Occipital lobe (tissue), 2 donors: ENCODE data around the gene TMC1. TPM values are rescaled to one million over a fixed set of nuclear protein-coding genes. Genes with fewer than 3 reads are reported as not detected.
"Not testable (repeated sequence)": the region's sequence is repeated elsewhere in the genome, so short reads cannot be mapped to it uniquely, and the experiment has no call there.

ENCODE experiments used
- DNase-seq: peaks from one replicate; lab custom pipeline; 2025; lab: John Stamatoyannopoulos, UW
- total RNA-seq: library from RNA; depleted of rRNA; stranded (reverse); fragments of >200 nt; gene quantifications from one replicate; pipeline ENCODE4 v1.2.3, GENCODE V29; 2014

TMC1 gene
- 0.78 TPM for total RNA-seq

GRCh38 chr9:72521416-72521815, at the start of gene TMC1:
TSS of gene TMC1 (plus strand) at chr9:72521608. CDS start at chr9:72648649, 127,041 bp downstream.
- DNase-seq: not testable (repeated sequence)

- no peak for DNase-seq
These were observed 47.7 kb upstream of the TMC1 start for GRCh38 chr9:72473474-72474261.

- DNase-seq: no peak
These were observed 46.7 kb upstream of the TMC1 start for GRCh38 chr9:72474676-72475075.

GRCh38 chr9:72476100-72476499, 45.3 kb upstream of the TMC1 start:
- no peak for DNase-seq

GRCh38 chr9:72476617-72477437, 44.6 kb upstream of the TMC1 start:
- DNase-seq: no peak

GRCh38 chr9:72477930-72478518, 43.4 kb upstream of the TMC1 start:
- DNase-seq: no peak

- DNase-seq: no peak
These were observed 42.4 kb upstream of the TMC1 start for GRCh38 chr9:72478966-72479365.

GRCh38 chr9:72480261-72480660, 41.1 kb upstream of the TMC1 start:
- not testable (repeated sequence) for DNase-seq

- no peak for DNase-seq
These were observed 40.5 kb upstream of the TMC1 start for GRCh38 chr9:72480921-72481320.

GRCh38 chr9:72485821-72486593, 35.4 kb upstream of the TMC1 start:
- DNase-seq: no peak

GRCh38 chr9:72486594-72486955, 34.8 kb upstream of the TMC1 start:
- no peak for DNase-seq

GRCh38 chr9:72487665-72488064, 33.7 kb upstream of the TMC1 start:
- not testable (repeated sequence) for DNase-seq

- no peak for DNase-seq
These were observed 31.4 kb upstream of the TMC1 start for GRCh38 chr9:72489986-72490385.

GRCh38 chr9:72491242-72491641, 30.2 kb upstream of the TMC1 start:
- no peak for DNase-seq

- DNase-seq: no peak
These were observed 27.4 kb upstream of the TMC1 start for GRCh38 chr9:72494051-72494450.

- DNase-seq: no peak
These were observed 23.9 kb upstream of the TMC1 start for GRCh38 chr9:72497447-72498046.

- DNase-seq: no peak
These were observed 14.8 kb upstream of the TMC1 start for GRCh38 chr9:72506615-72507014.

- DNase-seq: no peak
These were observed 12.4 kb upstream of the TMC1 start for GRCh38 chr9:72509053-72509452.

- DNase-seq: no peak
These were observed 11.8 kb upstream of the TMC1 start for GRCh38 chr9:72509635-72510034.

- not testable (repeated sequence) for DNase-seq
These were observed 397 bp upstream of the TMC1 start for GRCh38 chr9:72521011-72521410.
